ENCODE data around the gene CACNA2D4.
A peak's percentile ranks its signal among the peaks of the same experiment; 100 is the strongest.

Gene CACNA2D4

GRCh38 chr12:1796515-1797010 lies 121.9 kb downstream of the CACNA2D4 start:
- DNase-seq, result no peak

GRCh38 chr12:1795785-1796514 lies 122.5 kb downstream of the CACNA2D4 start:
- DNase-seq, result peak; percentile 92

DNA sequence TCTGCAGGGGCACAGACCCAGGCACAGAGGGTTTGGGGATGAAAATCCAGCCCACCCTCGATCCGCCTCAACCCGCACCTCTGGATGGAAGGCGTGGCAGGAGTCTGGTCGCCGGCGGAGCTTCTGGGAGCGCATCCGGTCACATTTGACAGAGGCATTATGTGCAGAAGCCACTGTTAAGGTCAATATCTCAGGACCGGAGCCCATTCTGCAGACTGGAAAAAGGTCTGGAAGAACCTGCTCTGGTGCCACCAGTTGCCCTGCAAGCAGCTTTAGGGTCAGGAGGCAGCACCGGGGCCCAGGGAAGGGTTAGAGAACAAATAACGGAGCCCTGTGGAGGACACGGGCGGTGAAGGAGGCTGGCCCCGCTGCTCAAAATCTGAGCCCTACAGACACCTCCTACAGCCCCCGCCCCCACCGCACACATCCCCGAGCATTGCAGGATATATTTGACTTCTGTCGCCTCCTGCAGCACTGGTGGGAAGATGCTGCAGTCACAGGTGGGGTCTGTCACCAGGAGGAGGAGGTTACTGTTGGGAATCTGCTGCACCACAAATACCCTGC lies 123.1 kb downstream of the CACNA2D4 start:
- no peak for DNase-seq

GRCh38 chr12:1794440-1795090 lies 123.9 kb downstream of the CACNA2D4 start:
- DNase-seq, result no peak

GRCh38 chr12:1793426-1794210 lies 124.8 kb downstream of the CACNA2D4 start:
- no peak for DNase-seq

- DNase-seq, result no peak
Measured at GRCh38 chr12:1792406-1792805, 126.0 kb downstream of the CACNA2D4 start.

GRCh38 chr12:1791104-1791841 lies 127.2 kb downstream of the CACNA2D4 start:
- peak; percentile 85 for DNase-seq

- DNase-seq, result peak; percentile 13
Measured at GRCh38 chr12:1790444-1790843, 128.0 kb downstream of the CACNA2D4 start.

GRCh38 chr12:1787714-1788113 lies 130.7 kb downstream of the CACNA2D4 start:
- no peak for DNase-seq

DNA sequence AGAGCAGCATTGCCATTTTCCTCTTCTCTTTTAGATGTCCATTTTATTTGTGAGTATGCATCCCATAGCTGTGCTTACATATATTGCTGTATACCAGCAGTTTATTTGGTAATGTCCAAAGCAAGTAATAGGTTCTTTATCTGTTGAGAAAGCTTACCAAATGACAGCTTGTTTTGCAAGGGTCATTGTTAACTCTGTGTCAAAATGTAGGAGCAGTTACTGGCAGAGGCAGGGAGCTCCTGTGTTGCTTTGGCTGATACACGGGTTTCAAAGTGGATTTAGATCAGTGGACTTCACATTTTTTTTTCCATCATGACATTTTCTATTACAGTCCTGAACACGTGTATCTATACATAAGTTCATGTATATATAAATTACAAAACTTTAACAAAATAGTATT lies 136.2 kb downstream of the CACNA2D4 start:
- no peak for DNase-seq

DNA sequence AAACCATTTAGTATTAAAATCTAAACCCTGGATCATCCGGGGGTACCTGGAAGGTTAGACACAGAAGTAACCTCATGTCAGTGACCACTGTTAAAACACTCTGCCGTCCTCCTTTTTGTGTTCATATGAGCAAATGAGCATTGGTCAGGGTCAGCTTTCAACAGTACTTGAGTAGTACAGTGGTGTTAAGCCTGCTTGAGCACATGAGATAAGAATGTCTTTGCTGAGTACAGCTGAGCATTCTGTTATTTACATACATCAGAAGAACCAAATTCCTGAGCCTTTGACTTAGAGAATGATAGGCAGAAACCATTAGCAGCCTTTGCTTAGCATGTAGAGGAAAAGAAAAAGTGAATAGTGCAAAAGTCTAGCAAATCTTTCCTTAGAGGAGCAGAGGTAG lies 136.7 kb downstream of the CACNA2D4 start:
- DNase-seq, result no peak

- DNase-seq, result peak; percentile 18
Measured at GRCh38 chr12:1779783-1780182, 138.7 kb downstream of the CACNA2D4 start.

DNA sequence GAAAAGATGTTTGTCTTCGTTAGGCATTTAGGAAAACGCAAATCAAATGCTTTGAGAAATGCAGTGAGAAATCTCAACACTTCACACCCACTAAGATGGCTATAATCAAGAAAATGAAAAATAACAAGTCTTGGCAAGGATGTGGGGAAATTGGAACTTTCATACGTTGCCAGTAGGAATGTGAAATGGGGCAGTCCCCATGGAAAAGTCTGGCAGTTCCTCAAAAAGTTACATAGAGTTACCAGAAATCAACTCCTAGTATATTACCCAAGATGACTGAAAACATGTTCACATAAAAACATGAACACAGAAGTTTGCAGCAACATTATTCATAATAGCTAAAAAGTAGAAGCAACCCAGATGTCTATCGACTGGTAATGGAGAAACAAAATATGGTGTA lies 139.5 kb downstream of the CACNA2D4 start:
- no peak for DNase-seq

DNA sequence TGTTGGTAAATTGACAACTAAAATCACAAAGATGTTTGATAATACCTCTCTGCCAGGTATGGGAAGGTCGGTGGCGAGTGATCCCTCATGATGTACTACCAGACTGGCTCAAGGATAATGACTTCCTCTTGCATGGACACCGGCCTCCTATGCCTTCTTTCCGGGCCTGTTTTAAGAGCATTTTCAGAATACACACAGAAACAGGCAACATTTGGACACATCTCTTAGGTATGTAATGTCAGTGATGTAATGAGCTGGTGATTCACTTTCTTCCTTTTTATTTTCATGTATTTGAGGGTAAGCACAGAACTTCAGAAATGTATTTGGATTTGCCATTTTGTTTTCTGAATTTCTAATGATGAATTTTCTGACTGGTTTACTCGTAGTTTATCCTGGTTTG lies 140.7 kb downstream of the CACNA2D4 start:
- no peak for DNase-seq

- DNase-seq, result no peak
Measured at GRCh38 chr12:1776170-1776921, 142.1 kb downstream of the CACNA2D4 start.

GRCh38 chr12:1773937-1774655 lies 144.4 kb downstream of the CACNA2D4 start:
- no peak for DNase-seq

GRCh38 chr12:1769809-1770494 lies 148.5 kb downstream of the CACNA2D4 start:
- no peak for DNase-seq

DNA sequence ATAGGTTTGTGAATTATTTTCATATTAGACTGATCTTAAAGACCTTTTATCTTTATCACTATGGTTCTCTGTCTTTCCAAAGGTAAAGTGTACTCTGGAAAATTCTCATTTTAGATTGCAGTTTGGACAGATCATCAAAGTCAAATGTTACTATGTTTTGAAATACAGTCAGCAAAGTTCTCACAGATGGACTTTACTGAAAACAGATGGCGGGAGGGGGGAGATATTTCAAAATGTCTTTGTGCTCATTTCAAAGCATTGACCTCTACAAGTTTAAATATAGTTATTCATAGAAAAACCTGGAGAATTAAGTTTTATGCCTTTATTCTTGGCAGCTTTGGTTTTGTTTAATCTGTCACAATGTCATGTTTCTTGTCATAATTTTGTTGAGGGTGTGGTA lies 149.8 kb downstream of the CACNA2D4 start:
- no peak for DNase-seq

DNA sequence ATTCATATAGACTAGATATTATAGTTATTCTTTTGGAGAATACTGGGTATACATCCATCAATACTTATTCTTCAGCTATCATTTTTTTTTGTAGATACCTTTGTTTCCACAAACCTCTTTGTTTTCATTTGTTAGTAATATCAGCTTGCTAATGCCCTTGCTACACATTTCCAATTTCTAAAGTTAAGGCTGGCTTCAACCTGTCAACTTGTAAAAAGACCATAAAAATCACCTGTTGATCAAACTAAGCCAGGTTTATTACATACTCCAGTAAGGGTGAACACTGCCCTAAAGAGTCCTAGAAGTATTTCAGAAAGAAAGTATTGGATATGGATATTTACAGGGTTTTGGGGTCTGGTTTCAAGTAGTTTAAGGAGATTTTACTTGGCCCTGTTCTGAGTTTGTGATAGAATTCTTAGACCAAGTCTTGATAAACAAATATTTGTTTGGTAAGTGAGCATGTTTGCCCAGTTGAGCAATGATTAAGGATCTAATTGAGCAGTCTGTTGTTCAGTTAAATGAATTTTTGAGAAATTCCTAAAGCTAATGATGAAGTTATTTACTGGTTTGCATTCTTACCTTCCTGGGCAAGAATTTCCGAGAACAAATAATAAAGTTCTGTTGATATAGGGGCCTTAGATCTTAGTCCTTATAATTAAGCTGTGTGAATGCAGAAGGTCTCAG lies 150.9 kb downstream of the CACNA2D4 start:
- no peak for DNase-seq

- no peak for DNase-seq
Measured at GRCh38 chr12:1766110-1766509, 152.3 kb downstream of the CACNA2D4 start.
